Activated T-helper 2 cell treated with anti-CD3 and anti-CD28 coated beads, Interferon-gamma antibody, Interleukin-2, Interleukin-4, amounts not matched to agents 10 μg/mL and 5 μg/mL and 100 μg/mL, durations not matched to agents 14 hours and 24 hours and 36 hours (primary cell): Measurements from ENCODE around the gene FPR2. TPM values are rescaled to one million over a fixed set of nuclear protein-coding genes. Genes with fewer than 3 reads are reported as not detected.
"Not testable (repeated sequence)": the region's sequence is repeated elsewhere in the genome, so short reads cannot be mapped to it uniquely, and the experiment has no call there.

Experiments
- DNase-seq: peaks from one replicate; pipeline ENCODE4 v3.0.0; 2021; ENCODE audit warnings: low spot score
- H3K27ac Mint-ChIP-seq: one replicate; pipeline ENCODE4 v1.8.0; 2021; ENCODE audit warnings: mixed read lengths
- H3K27me3 Mint-ChIP-seq: one replicate; pipeline ENCODE4 v1.8.0; 2021; ENCODE audit warnings: low read depth, mixed read lengths
- H3K36me3 Mint-ChIP-seq: one replicate; pipeline ENCODE4 v1.8.0; 2021; ENCODE audit warnings: low read depth, mixed read lengths
- H3K4me1 Mint-ChIP-seq: one replicate; pipeline ENCODE4 v1.8.0; 2021; ENCODE audit warnings: low read depth, mixed read lengths
- H3K4me3 Mint-ChIP-seq: one replicate; pipeline ENCODE4 v1.8.0; 2021; ENCODE audit warnings: low read depth, mild to moderate bottlenecking, moderate library complexity, mixed read lengths
- H3K9me3 Mint-ChIP-seq: one replicate; pipeline ENCODE4 v1.8.0; 2021; ENCODE audit warnings: mixed read lengths
- intact Hi-C: fragments of 100-400 bp; cut with micrococcal nuclease; formaldehyde crosslinking; loops from one replicate; pipeline ENCODE4 v1.15.1; 2023
- total RNA-seq: library from RNA; stranded (reverse); gene quantifications from 2 replicates; pipeline ENCODE4 v1.2.3, GENCODE V29; 2022

FPR2 gene
- total RNA-seq, 1 donor from 2014 or later: not detected

DNA sequence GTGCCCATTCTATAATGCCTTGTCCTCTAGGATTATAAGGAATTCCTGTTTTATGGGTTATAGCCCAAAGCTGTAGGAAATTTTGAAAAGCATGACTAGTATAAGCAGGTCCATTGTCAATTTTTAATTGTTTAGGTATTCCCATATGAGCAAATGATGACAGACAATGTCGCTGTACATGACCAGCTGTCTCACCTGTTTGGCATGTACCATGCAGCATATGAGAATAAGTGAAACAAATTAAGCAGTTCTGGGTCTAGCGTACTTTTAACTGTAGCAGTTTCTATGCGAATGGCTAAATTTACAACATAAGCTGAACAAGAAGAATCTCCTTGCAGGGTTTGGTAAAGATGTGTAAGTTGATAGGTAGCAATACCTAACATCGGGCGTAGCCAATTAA is 45.6 kb downstream of the FPR2 start:
- H3K4me3 Mint-ChIP-seq, DNase-seq, intact Hi-C loops, H3K27me3 Mint-ChIP-seq, H3K4me1 Mint-ChIP-seq, H3K36me3 Mint-ChIP-seq, H3K27ac Mint-ChIP-seq: not testable (repeated sequence)
- peaks cover 57% of the 10 kb centered on the region for H3K9me3 Mint-ChIP-seq

GRCh38 chr19:51807111-51807701 is 46.2 kb downstream of the FPR2 start:
- intact Hi-C loops: no loop called here
- no peak for DNase-seq
- Mint-ChIP-seq H3K27ac (no peak overlapping the region), H3K27me3 (no peaks in the 10 kb centered on the region), H3K36me3 (no peaks in the 10 kb centered on the region), H3K4me3 (no peak overlapping the region), H3K4me1 (no peaks in the 10 kb centered on the region), H3K9me3 (peaks cover 57% of the 10 kb centered on the region)

- intact Hi-C loops: no loop called here
Observed at GRCh38 chr19:51807925-51808324, 46.9 kb downstream of the FPR2 start.

DNA sequence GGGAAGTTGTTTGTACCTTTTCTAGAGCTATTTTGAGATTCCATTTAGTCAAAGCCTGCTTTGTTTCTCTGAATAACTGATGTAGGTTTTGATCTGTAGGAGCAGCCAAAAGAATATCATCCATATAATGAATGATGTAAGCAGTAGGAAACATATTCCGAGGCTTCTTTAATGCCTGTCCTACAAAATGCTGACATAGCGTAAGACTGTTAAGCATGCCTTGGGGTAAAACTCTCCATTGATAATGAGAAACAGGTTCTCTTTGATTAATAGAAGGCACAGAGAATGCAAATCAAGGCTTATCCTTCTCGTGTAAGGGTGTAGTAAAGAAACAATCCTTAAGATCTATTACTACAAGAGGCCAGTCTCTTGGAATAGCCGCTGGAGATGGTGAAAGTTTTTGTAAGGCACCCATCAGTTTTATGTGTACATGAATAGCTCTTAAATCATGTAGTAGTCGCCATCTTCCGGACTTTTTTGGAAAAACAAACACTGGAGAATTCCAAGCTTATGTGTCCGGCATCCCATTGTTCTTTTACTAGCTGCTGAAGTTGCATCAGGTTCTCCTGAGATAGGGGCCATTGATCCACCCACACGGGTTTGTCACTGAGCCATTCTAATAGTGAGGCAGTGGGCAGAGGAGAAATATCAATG is 47.5 kb downstream of the FPR2 start:
- H3K9me3 Mint-ChIP-seq: peaks cover 52% of the 10 kb centered on the region
- no peak overlapping the region for H3K4me3 Mint-ChIP-seq
- H3K27me3 Mint-ChIP-seq: no peaks in the 10 kb centered on the region
- H3K27ac Mint-ChIP-seq: no peak overlapping the region
- H3K4me1 Mint-ChIP-seq: no peaks in the 10 kb centered on the region
- no peaks in the 10 kb centered on the region for H3K36me3 Mint-ChIP-seq
- intact Hi-C loops: no loop called here
- DNase-seq: no peak

More at GRCh38 chr19:51807925-51808324, 46.9 kb downstream of the FPR2 start:
- Mint-ChIP-seq H3K36me3 (no peaks in the 10 kb centered on the region), H3K4me1 (no peaks in the 10 kb centered on the region), H3K27me3 (no peaks in the 10 kb centered on the region), H3K4me3 (no peak overlapping the region), H3K27ac (no peak overlapping the region), H3K9me3 (peaks cover 56% of the 10 kb centered on the region)
- DNase-seq: no peak

DNA sequence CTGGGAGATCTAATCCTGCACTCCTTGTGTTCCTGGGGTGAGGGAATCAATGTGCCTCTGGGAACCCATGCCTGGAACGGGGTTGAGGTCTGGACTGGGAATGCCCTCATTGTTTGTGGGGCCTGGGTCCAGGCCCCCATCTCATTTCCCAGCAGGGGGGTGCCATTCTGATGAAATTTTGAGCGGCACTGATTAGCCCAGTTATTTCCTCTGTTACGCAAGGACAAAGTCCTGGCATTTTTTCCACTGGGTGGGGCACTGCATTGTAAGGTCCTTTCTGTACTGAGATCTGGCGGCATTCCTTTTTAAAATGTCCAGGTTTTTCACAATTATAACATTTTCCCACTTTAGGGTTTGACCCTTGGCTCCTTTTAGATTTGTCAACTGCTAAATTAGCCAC is 48.8 kb downstream of the FPR2 start:
- Mint-ChIP-seq H3K9me3 (peaks cover 56% of the 10 kb centered on the region), H3K27ac (no peak overlapping the region), H3K36me3 (no peaks in the 10 kb centered on the region), H3K4me1 (no peaks in the 10 kb centered on the region), H3K27me3 (no peaks in the 10 kb centered on the region), H3K4me3 (no peak overlapping the region)
- DNase-seq: no peak
- intact Hi-C loops: no loop called here

- Mint-ChIP-seq H3K4me3 (no peak overlapping the region), H3K9me3 (peaks cover 56% of the 10 kb centered on the region), H3K27me3 (no peaks in the 10 kb centered on the region), H3K4me1 (no peaks in the 10 kb centered on the region), H3K36me3 (no peaks in the 10 kb centered on the region), H3K27ac (no peak overlapping the region)
- no peak for DNase-seq
- intact Hi-C loops: no loop called here
Observed at GRCh38 chr19:51810223-51810622, 49.2 kb downstream of the FPR2 start.

DNA sequence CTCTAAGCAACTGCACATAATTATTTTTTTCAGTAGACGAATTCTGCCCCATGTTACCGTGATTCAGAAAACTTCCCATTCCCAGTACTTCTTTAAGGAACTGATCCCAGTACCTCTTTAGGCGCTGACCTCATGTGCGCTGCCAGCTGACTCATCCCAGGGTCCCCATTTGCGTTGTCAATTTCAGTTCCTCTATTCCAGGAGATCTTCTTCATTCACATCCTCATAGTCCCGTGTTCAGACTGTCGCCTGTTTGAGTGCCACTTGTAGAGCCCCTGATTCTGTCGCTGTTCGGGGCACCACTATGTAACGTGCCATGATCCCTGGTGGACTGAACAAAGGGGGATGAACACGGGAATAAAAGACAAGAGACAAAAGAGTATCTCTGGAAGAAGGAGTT is 50.4 kb downstream of the FPR2 start:
- Mint-ChIP-seq H3K27me3 (no peaks in the 10 kb centered on the region), H3K9me3 (peaks cover 60% of the 10 kb centered on the region), H3K4me1 (no peaks in the 10 kb centered on the region), H3K36me3 (no peaks in the 10 kb centered on the region), H3K4me3 (no peak overlapping the region), H3K27ac (no peak overlapping the region)
- intact Hi-C loops: no loop called here
- no peak for DNase-seq

DNA sequence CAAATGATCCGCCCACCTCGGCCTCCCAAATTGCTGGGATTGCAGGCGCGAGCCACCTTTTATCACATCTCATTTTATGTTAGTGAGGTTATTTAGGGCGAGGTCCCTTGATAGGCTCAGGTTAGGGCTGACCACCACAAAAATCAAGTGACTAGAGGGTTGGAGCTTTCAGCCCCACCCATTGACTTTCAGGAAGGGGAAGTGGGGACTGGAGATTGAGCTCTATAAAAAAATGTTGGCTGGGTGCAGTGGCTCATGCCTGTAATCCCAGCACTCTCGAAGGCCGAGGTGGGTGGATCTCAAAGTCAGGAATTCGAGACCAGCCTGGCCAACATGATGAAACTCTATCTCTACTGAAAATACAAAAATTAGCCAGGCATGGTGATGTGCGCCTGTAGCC is 54.1 kb downstream of the FPR2 start:
- Mint-ChIP-seq H3K4me3 (no peak overlapping the region), H3K4me1 (no peaks in the 10 kb centered on the region), H3K36me3 (no peaks in the 10 kb centered on the region), H3K9me3 (peaks cover 60% of the 10 kb centered on the region), H3K27ac (no peak overlapping the region), H3K27me3 (no peaks in the 10 kb centered on the region)
- intact Hi-C loops: no loop called here
- no peak for DNase-seq

GRCh38 chr19:51816711-51817110 is 55.7 kb downstream of the FPR2 start:
- no peak overlapping the region for H3K4me3 Mint-ChIP-seq

GRCh38 chr19:51820011-51820410 is 59.0 kb downstream of the FPR2 start:
- Mint-ChIP-seq H3K36me3 (no peaks in the 10 kb centered on the region), H3K27me3 (no peaks in the 10 kb centered on the region), H3K9me3 (peaks cover 69% of the 10 kb centered on the region), H3K27ac (no peak overlapping the region), H3K4me3 (no peak overlapping the region), H3K4me1 (no peaks in the 10 kb centered on the region)
- no peak for DNase-seq
- intact Hi-C loops: no loop called here

More at GRCh38 chr19:51816711-51817110, 55.7 kb downstream of the FPR2 start:
- Mint-ChIP-seq H3K27me3 (no peaks in the 10 kb centered on the region), H3K4me1 (no peaks in the 10 kb centered on the region), H3K27ac (no peak overlapping the region), H3K9me3 (peaks cover 56% of the 10 kb centered on the region), H3K36me3 (no peaks in the 10 kb centered on the region)
- no peak for DNase-seq
- intact Hi-C loops: no loop called here

Other genes starting within 250 kb of the FPR2 start
- 1.2 and 1.7 TPM in 2 replicates for gene SIGLEC6, start 229.5 kb upstream of the FPR2 start, total RNA-seq
- gene ZNF175, start 189.9 kb upstream of the FPR2 start, total RNA-seq: 11.0 and 13.4 TPM in 2 replicates
- gene SIGLEC5, start 130.8 kb upstream of the FPR2 start, total RNA-seq: not detected in 2 replicates
- gene SIGLEC14, start 114.4 kb upstream of the FPR2 start, total RNA-seq: 0.34 TPM in 1 of 2 replicates, not detected in the other
- gene SPACA6, start 67.8 kb upstream of the FPR2 start, total RNA-seq: 6.7 and 10.9 TPM in 2 replicates
- not detected in 2 replicates for gene HAS1, start 37.2 kb upstream of the FPR2 start, total RNA-seq
- not detected in 2 replicates for gene FPR1, start 9.3 kb upstream of the FPR2 start, total RNA-seq
- gene FPR3, start 34.0 kb downstream of the FPR2 start, total RNA-seq: not detected in 2 replicates
- 5.8 and 6.0 TPM in 2 replicates for gene ZNF577, start 126.8 kb downstream of the FPR2 start, total RNA-seq
- gene ZNF649, start 143.8 kb downstream of the FPR2 start, total RNA-seq: 11.8 and 12.1 TPM in 2 replicates
- gene ZNF613, start 166.3 kb downstream of the FPR2 start, total RNA-seq: 3.6 and 3.8 TPM in 2 replicates
- gene ZNF350, start 225.7 kb downstream of the FPR2 start, total RNA-seq: 9.1 and 9.2 TPM in 2 replicates
- 6.3 and 6.7 TPM in 2 replicates for gene ZNF615, start 247.0 kb downstream of the FPR2 start, total RNA-seq